HepG2 (cell line): ENCODE data around the gene DMRT3. TPM values are rescaled to one million over a fixed set of nuclear protein-coding genes. Genes with fewer than 3 reads are reported as not detected.

Experiments used
- KLF12 ChIP-seq: sonication (generic); formaldehyde crosslinking; IDR thresholded peaks from 2 replicates; pipeline ENCODE4 v1.4.0; 2020; ENCODE audit warnings: missing genetic modification reagents, borderline replicate concordance
- NFE2 ChIP-seq: sonication (generic); formaldehyde crosslinking; IDR thresholded peaks from 2 replicates; pipeline ENCODE4 v1.4.0; 2020; ENCODE audit warnings: missing genetic modification reagents
- SMARCE1 ChIP-seq: fragments of 450-650 bp; IDR thresholded peaks from 2 replicates; pipeline ENCODE4 v1.6.1; 2017; ENCODE audit warnings: borderline replicate concordance
- ZNF276 ChIP-seq: sonication (generic); formaldehyde crosslinking; IDR thresholded peaks from 2 replicates; pipeline ENCODE4 v1.4.0; 2020; ENCODE audit warnings: mild to moderate bottlenecking, low read depth, missing genetic modification reagents
- ZNF496 ChIP-seq: sonication (generic); formaldehyde crosslinking; IDR thresholded peaks from 2 replicates; pipeline ENCODE4 v1.8.1; 2023; ENCODE audit warnings: mild to moderate bottlenecking, moderate library complexity, missing genetic modification reagents; ENCODE audit not compliant: insufficient replicate concordance
- polyA plus RNA-seq, 8 experiments: library from polyadenylated mRNA; depleted of rRNA in 3 of 8; stranded (reverse) in 7 of 8; unstranded in 1 of 8; fragments of >200 nt; fragmentation: Illumina TruSeq in 4 of 8; extraction: Trizol in 4 of 8; gene quantifications; 2 replicates each; pipeline versions ENCODE4 v1.2.1 to v1.2.3, GENCODE V29; 2011 to 2016; ENCODE audit warnings: low read depth in 4 of 8, missing spikeins in 1 of 8, mixed read lengths in 1 of 8; ENCODE audit not compliant: insufficient read depth in 1 of 8
- total RNA-seq, 5 experiments: library from RNA; depleted of rRNA; stranded (reverse); fragments of >200 nt; fragmentation: Illumina TruSeq; extraction: Trizol; gene quantifications; 2 replicates each; pipeline ENCODE4 v1.2.3, GENCODE V29; 2016; ENCODE audit warnings: low read depth in 1 of 5
- TF ChIP-seq, protein P1 (sequence below): IDR thresholded peaks from 2 replicates; pipeline ENCODE4 v1.6.1; 2012; ENCODE audit warnings: low read depth, low read length, improper control_type of control experiment
- TF ChIP-seq, protein P2 (sequence below): sonication (generic); formaldehyde crosslinking; IDR thresholded peaks from 2 replicates; pipeline ENCODE4 v1.5.0; 2020; ENCODE audit warnings: mild to moderate bottlenecking, missing genetic modification reagents
- TF ChIP-seq, protein P3 (sequence below): sonication (generic); formaldehyde crosslinking; IDR thresholded peaks from 2 replicates; pipeline ENCODE4 v1.5.0; 2020; ENCODE audit warnings: mild to moderate bottlenecking, missing genetic modification reagents

The DMRT3 gene
- total and polyA plus RNA-seq, 2 of the 13 experiments (the other 11 are each of a cell fraction or from before 2014, with no cell fraction given), result not detected

GRCh38 chr9:959105-959504 is 17.4 kb upstream of the DMRT3 start (continued):
- TF ChIP-seq, protein P1, sequence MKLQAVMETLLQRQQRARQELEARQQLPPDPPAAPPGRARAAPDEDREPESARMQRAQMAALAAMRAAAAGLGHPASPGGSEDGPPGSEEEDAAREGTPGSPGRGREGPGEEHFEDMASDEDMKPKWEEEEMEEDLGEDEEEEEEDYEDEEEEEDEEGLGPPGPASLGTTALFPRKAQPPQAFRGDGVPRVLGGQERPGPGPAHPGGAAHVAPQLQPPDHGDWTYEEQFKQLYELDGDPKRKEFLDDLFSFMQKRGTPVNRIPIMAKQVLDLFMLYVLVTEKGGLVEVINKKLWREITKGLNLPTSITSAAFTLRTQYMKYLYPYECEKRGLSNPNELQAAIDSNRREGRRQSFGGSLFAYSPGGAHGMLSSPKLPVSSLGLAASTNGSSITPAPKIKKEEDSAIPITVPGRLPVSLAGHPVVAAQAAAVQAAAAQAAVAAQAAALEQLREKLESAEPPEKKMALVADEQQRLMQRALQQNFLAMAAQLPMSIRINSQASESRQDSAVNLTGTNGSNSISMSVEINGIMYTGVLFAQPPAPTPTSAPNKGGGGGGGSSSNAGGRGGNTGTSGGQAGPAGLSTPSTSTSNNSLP, result no peak
- no peak for TF ChIP-seq ZNF496 (CRISPR knock-in tag)
- TF ChIP-seq NFE2, result no peak
- TF ChIP-seq, protein P2, sequence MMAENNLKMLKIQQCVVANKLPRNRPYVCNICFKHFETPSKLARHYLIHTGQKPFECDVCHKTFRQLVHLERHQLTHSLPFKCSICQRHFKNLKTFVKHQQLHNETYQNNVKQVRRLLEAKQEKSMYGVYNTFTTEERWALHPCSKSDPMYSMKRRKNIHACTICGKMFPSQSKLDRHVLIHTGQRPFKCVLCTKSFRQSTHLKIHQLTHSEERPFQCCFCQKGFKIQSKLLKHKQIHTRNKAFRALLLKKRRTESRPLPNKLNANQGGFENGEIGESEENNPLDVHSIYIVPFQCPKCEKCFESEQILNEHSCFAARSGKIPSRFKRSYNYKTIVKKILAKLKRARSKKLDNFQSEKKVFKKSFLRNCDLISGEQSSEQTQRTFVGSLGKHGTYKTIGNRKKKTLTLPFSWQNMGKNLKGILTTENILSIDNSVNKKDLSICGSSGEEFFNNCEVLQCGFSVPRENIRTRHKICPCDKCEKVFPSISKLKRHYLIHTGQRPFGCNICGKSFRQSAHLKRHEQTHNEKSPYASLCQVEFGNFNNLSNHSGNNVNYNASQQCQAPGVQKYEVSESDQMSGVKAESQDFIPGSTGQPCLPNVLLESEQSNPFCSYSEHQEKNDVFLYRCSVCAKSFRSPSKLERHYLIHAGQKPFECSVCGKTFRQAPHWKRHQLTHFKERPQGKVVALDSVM (CRISPR knock-in tag), result no peak
- TF ChIP-seq SMARCE1, result no peak
- no peak for TF ChIP-seq KLF12 (CRISPR knock-in tag)
- no peak for TF ChIP-seq ZNF276
- TF ChIP-seq, protein P3, sequence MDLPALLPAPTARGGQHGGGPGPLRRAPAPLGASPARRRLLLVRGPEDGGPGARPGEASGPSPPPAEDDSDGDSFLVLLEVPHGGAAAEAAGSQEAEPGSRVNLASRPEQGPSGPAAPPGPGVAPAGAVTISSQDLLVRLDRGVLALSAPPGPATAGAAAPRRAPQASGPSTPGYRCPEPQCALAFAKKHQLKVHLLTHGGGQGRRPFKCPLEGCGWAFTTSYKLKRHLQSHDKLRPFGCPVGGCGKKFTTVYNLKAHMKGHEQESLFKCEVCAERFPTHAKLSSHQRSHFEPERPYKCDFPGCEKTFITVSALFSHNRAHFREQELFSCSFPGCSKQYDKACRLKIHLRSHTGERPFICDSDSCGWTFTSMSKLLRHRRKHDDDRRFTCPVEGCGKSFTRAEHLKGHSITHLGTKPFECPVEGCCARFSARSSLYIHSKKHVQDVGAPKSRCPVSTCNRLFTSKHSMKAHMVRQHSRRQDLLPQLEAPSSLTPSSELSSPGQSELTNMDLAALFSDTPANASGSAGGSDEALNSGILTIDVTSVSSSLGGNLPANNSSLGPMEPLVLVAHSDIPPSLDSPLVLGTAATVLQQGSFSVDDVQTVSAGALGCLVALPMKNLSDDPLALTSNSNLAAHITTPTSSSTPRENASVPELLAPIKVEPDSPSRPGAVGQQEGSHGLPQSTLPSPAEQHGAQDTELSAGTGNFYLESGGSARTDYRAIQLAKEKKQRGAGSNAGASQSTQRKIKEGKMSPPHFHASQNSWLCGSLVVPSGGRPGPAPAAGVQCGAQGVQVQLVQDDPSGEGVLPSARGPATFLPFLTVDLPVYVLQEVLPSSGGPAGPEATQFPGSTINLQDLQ, result no peak
- TF ChIP-seq, all 625 proteins: peak for 0
